B cell (primary cell): Measurements from ENCODE around the gene LMBR1L. TPM values are rescaled to one million over a fixed set of nuclear protein-coding genes. Genes with fewer than 3 reads are reported as not detected.

Experiments used
- ATAC-seq: fragments of 200-7000 bp; cut with Tn5 transposase; one replicate; pipeline ENCODE4 v1.10.0; 2021; ENCODE audit warnings: low read depth, mild to moderate bottlenecking, moderate number of reproducible peaks, moderate library complexity
- CTCF ChIA-PET: fragments of 350-600 bp; sonication (Branson Sonifier 250); formaldehyde crosslinking; loops from one replicate; lab custom pipeline; 2021; ENCODE audit warnings: antibody characterized with exemption, inconsistent platforms; lab: Charles Lee
- POLR2A ChIA-PET: fragments of 350-600 bp; sonication (Branson Sonifier 250); formaldehyde crosslinking; loops from one replicate; lab custom pipeline; 2021; ENCODE audit warnings: antibody characterized with exemption; lab: Charles Lee
- DNase-seq: peaks from one replicate; pipeline ENCODE4 v3.0.0; 2013
- H2AFZ ChIP-seq: 2 replicates; pipeline ENCODE4 v1.6.1; 2012; ENCODE audit warnings: mild to moderate bottlenecking, low read depth, low read length; ENCODE audit not compliant: insufficient read depth, poor library complexity, severe bottlenecking
- H3K27ac ChIP-seq, 2 donors: 1 replicate in 1 of 2; 2 replicates in 1 of 2; pipeline ENCODE4 v1.5.1; 2012 to 2013; ENCODE audit warnings: low read length in 2 of 2, mild to moderate bottlenecking in 2 of 2, moderate library complexity in 1 of 2
- H3K27me3 ChIP-seq, 4 experiments: fragments of 200-600 bp in 1 of 4; sonication (generic) in 1 of 4; replicated peaks in 1 of 4; 1 replicate in 2 of 4; 2 replicates in 2 of 4; pipeline versions ENCODE4 v1.6.1 to v1.7.0; 2013 to 2016; ENCODE audit warnings: low read length in 3 of 4, mild to moderate bottlenecking in 2 of 4, mixed read lengths in 1 of 4, moderate library complexity in 1 of 4; ENCODE audit not compliant: insufficient read depth in 4 of 4, control insufficient read depth in 3 of 4; ENCODE audit errors: control extremely low read depth in 1 of 4
- H3K36me3 ChIP-seq, 2 experiments: replicated peaks in 1 of 2; 1 replicate in 1 of 2; 2 replicates in 1 of 2; pipeline versions ENCODE4 v1.6.1 to v1.7.1; 2013; ENCODE audit warnings: low read length in 1 of 2; ENCODE audit not compliant: insufficient read depth in 2 of 2, control insufficient read depth in 1 of 2; ENCODE audit errors: control extremely low read depth in 1 of 2, extremely low read depth in 1 of 2
- H3K4me1 ChIP-seq, 2 donors: fragments of 200-600 bp in 1 of 2; sonication (generic) in 1 of 2; 1 replicate in 1 of 2; 2 replicates in 1 of 2; pipeline versions ENCODE4 v1.5.1 to v1.6.1; 2013 to 2017; ENCODE audit warnings: low read length in 2 of 2; ENCODE audit not compliant: control insufficient read depth in 2 of 2, insufficient read depth in 2 of 2
- H3K4me2 ChIP-seq: replicated peaks from 2 replicates; pipeline ENCODE3; 2012; ENCODE audit warnings: mild to moderate bottlenecking, low read depth, low read length; ENCODE audit not compliant: poor library complexity, severe bottlenecking
- H3K4me3 ChIP-seq, 5 experiments: fragments of 200-600 bp in 1 of 5; sonication (generic) in 1 of 5; 1 replicate in 3 of 5; 2 replicates in 2 of 5; pipeline versions ENCODE4 v1.5.1 to v1.7.0; 2011 to 2016; ENCODE audit warnings: low read length in 4 of 5, mild to moderate bottlenecking in 4 of 5, low read depth in 2 of 5, control low read depth in 1 of 5, moderate library complexity in 1 of 5; ENCODE audit not compliant: insufficient read depth in 1 of 5; ENCODE audit errors: control extremely low read depth in 1 of 5, extremely low read depth in 1 of 5
- H3K79me2 ChIP-seq: fragments of 200-600 bp; sonication (generic); one replicate; pipeline ENCODE4 v1.6.0; 2016; ENCODE audit warnings: low read length; ENCODE audit not compliant: control insufficient read depth, insufficient read depth
- H3K9ac ChIP-seq: fragments of 200-600 bp; sonication (generic); 2 replicates; pipeline ENCODE4 v1.6.1; 2017; ENCODE audit warnings: mild to moderate bottlenecking, low read length, moderate library complexity
- H3K9me3 ChIP-seq, 3 donors: one replicate each; pipeline versions ENCODE4 v1.6.1 to v1.7.1; 2013; ENCODE audit warnings: low read length in 2 of 3; ENCODE audit not compliant: control insufficient read depth in 2 of 3, insufficient read depth in 1 of 3; ENCODE audit errors: control extremely low read depth in 1 of 3
- H4K20me1 ChIP-seq: 2 replicates; pipeline ENCODE4 v1.6.0; 2012; ENCODE audit warnings: mild to moderate bottlenecking, low read length; ENCODE audit not compliant: insufficient read depth, control insufficient read depth, poor library complexity, severe bottlenecking
- H3K27ac Mint-ChIP-seq: one replicate; pipeline ENCODE4 v1.8.0; 2021; ENCODE audit warnings: mixed read lengths
- H3K27me3 Mint-ChIP-seq: one replicate; pipeline ENCODE4 v1.8.0; 2021; ENCODE audit warnings: mixed read lengths
- H3K4me1 Mint-ChIP-seq: one replicate; pipeline ENCODE4 v1.8.0; 2021; ENCODE audit warnings: mixed read lengths
- H3K4me3 Mint-ChIP-seq: one replicate; pipeline ENCODE4 v1.8.0; 2021; ENCODE audit warnings: mixed read lengths
- H3K9me3 Mint-ChIP-seq: one replicate; pipeline ENCODE4 v1.8.0; 2022; ENCODE audit warnings: mixed read lengths; ENCODE audit not compliant: insufficient read depth
- EZH2 ChIP-seq: IDR thresholded peaks from 2 replicates; pipeline ENCODE4 v1.6.1; 2012; ENCODE audit warnings: borderline replicate concordance, low read depth, mild to moderate bottlenecking, moderate library complexity, low read length; ENCODE audit not compliant: insufficient read depth, poor library complexity, severe bottlenecking
- WGBS: methylation state at CpG from one replicate; pipeline ENCODE4 v1.1.5; 2013; ENCODE audit warnings: missing lambda C conversion rate; ENCODE audit not compliant: insufficient coverage; 5-methylcytosine and 5-hydroxymethylcytosine counted together
- intact Hi-C: fragments of 100-400 bp; cut with micrococcal nuclease; formaldehyde crosslinking; loops from one replicate; pipeline ENCODE4 v1.10.0; 2022
- polyA plus RNA-seq: library from polyadenylated mRNA; depleted of rRNA; stranded (reverse); fragments of >200 nt; gene quantifications from 2 replicates; pipeline ENCODE4 v1.2.3, GENCODE V29; 2012
- total RNA-seq, 2 donors: library from RNA; stranded (reverse); fragments of 120-200 nt in 1 of 2; gene quantifications; 1 replicate in 1 of 2; 2 replicates in 1 of 2; pipeline versions ENCODE4 v1.2.3 to v1.2.4, GENCODE V29; 2013 to 2022
- TF ChIP-seq, protein P1 (sequence below): fragments of 200-600 bp; IDR thresholded peaks from one replicate; pipeline ENCODE4 v1.8.0; 2022; ENCODE audit warnings: antibody characterized with exemption, mild to moderate bottlenecking

LMBR1L gene
- total and polyA plus RNA-seq, 2 donors (not counting 1 experiment from before 2014, with no cell fraction given): 133 to 187 TPM

DNA sequence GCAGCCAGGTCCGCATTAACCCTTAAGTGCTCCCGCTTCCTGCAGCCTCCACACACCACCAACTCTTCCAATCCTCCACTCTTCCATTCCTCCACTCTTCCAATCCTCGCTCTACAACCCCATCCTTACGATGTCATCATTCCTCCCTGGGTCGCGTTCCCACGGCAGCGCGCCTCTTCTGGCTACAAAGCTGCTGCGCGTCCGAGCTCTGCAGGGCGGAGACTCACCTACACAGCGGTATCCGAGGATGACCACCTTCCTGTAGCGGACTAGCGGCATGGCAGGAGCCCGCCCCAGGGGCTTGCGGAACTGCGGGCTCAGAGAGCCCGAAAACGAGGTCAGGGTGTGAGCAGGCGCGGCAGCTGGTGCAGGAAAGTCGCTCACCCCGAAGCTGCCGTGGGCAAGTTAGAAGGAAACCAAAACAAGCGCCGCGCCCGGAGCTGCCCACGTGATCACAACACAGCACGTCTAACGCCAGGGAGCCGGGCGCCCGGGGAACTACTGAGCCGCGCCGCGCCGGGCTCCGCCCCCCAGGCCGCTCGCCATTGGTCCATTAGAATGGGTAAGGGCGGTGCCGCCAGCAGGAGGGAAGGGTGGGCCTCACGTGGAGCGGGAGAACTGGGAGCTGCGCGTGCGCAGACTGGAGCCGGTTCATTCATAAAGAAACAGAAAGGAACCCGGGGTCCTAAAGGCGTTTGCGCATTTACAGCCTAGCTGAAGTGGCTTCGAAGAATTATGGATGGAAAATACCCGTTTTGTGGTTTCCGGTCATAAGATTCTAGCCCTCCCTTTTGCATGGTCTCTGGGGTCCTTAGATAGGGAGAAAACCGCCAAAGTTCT is 40.9 kb downstream of the LMBR1L start, which contains the start of gene RHEBL1:
Gene RHEBL1 (minus strand): TSS at position 473 of the 840 bp plus-strand sequence. CDS start 194 bp downstream, at position 279.
- Mint-ChIP-seq H3K27ac (peak within 1 kb of the TSS; percentile 86), H3K4me3 (peak within 1 kb of the TSS; percentile 94), H3K9me3 (no peaks in the 10 kb centered on the region), H3K4me1 (peaks cover 19% of the 10 kb centered on the region), H3K27me3 (no peaks in the 10 kb centered on the region)
- Histone ChIP-seq H3K36me3 (peaks cover 0 to 7% of the 10 kb centered on the region in 2 experiments), H3K9ac (peak within 1 kb of the TSS; percentile 90), H3K4me2 (peak within 1 kb of the TSS; percentile 91), H3K4me3 (peak within 1 kb of the TSS; percentile 69 to 96 (median 87)), H2AFZ (peak within 1 kb of the TSS; percentile 98), H4K20me1 (no peaks in the 10 kb centered on the region), H3K27ac (peak within 1 kb of the TSS; percentile 61 to 92), H3K27me3 (no peaks in the 10 kb centered on the region), H3K9me3 (no peaks in the 10 kb centered on the region), H3K79me2 (peaks cover 10% of the 10 kb centered on the region), H3K4me1 (peaks cover 10 to 15% of the 10 kb centered on the region in 2 donors)
- ChIA-PET POLR2A (interaction anchor here (0.5 to 2.2 kb wide), 11 partner anchors 9 to 1404 kb away, joined by 3 to 12 read pairs (median 4); partner anchors contain the start of genes DHH, KMT2D, LMBR1L and TUBA1A), CTCF (interaction anchor here (0.5 to 11.4 kb wide), 13 partner anchors 9 to 297 kb away, joined by 3 to 144 read pairs (median 4); partner anchors contain the start of genes KMT2D and SPATS2)
- TF ChIP-seq EZH2: no peak
- TF ChIP-seq, protein P1, sequence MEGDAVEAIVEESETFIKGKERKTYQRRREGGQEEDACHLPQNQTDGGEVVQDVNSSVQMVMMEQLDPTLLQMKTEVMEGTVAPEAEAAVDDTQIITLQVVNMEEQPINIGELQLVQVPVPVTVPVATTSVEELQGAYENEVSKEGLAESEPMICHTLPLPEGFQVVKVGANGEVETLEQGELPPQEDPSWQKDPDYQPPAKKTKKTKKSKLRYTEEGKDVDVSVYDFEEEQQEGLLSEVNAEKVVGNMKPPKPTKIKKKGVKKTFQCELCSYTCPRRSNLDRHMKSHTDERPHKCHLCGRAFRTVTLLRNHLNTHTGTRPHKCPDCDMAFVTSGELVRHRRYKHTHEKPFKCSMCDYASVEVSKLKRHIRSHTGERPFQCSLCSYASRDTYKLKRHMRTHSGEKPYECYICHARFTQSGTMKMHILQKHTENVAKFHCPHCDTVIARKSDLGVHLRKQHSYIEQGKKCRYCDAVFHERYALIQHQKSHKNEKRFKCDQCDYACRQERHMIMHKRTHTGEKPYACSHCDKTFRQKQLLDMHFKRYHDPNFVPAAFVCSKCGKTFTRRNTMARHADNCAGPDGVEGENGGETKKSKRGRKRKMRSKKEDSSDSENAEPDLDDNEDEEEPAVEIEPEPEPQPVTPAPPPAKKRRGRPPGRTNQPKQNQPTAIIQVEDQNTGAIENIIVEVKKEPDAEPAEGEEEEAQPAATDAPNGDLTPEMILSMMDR: no peak
- ATAC-seq (peak; percentile 100), DNase-seq (peak; percentile 99)
- intact Hi-C loops: loop anchor here (1.0 to 10.0 kb wide), 7 partner anchors 9 to 355 kb away; partner anchors contain the start of genes CCNT1, KMT2D, LMBR1L and PRKAG1
- under 1% methylated on average over 59 of the region's 60 CpGs for WGBS
